Ascending aorta (tissue), 2 donors: ENCODE data around the gene BTBD7. TPM values are rescaled to one million over a fixed set of nuclear protein-coding genes. Genes with fewer than 3 reads are reported as not detected.

ENCODE experiments used
- DNase-seq, 2 donors: peaks; one replicate each; pipeline ENCODE4 v3.0.0-alpha.2; 2019; ENCODE audit warnings: low spot score in 2 of 2
- H3K27ac ChIP-seq, 2 donors: fragments of 200-600 bp; sonication (generic); one replicate each; pipeline ENCODE4 v1.5.1; 2016 to 2017; ENCODE audit warnings: mild to moderate bottlenecking in 1 of 2
- H3K27me3 ChIP-seq: fragments of 200-600 bp; sonication (generic); one replicate; pipeline ENCODE4 v1.5.1; 2017
- H3K36me3 ChIP-seq, 2 donors: fragments of 200-600 bp; sonication (generic); one replicate each; pipeline ENCODE4 v1.5.1; 2016
- H3K4me1 ChIP-seq, 2 donors: fragments of 200-600 bp; sonication (generic); one replicate each; pipeline ENCODE4 v1.5.1; 2016 to 2017; ENCODE audit warnings: mild to moderate bottlenecking in 1 of 2
- H3K4me3 ChIP-seq, 2 donors: fragments of 200-600 bp; sonication (generic); one replicate each; pipeline ENCODE4 v1.5.1; 2016 to 2017; ENCODE audit warnings: mild to moderate bottlenecking in 1 of 2
- H3K9me3 ChIP-seq, 2 donors: fragments of 200-600 bp; sonication (generic); one replicate each; pipeline ENCODE4 v1.5.1; 2016
- intact Hi-C: fragments of 100-400 bp; cut with DNase I; formaldehyde crosslinking; loops from one replicate; pipeline ENCODE4 v1.15.1; 2023
- total RNA-seq: library from RNA; depleted of rRNA; stranded (reverse); fragments of >200 nt; gene quantifications from one replicate; pipeline ENCODE4 v1.1.0, GENCODE V29; 2016
- TF ChIP-seq, protein P1 (sequence below), 3 experiments: fragments of 200-600 bp in 2 of 3; fragments of 450-650 bp in 1 of 3; sonication (generic) in 2 of 3; IDR thresholded peaks; one replicate each; pipeline ENCODE4 v1.5.1; 2016 to 2019; ENCODE audit warnings: antibody characterized with exemption in 3 of 3, mild to moderate bottlenecking in 1 of 3, moderate library complexity in 1 of 3

The BTBD7 gene
- total RNA-seq, 1 donor from 2014 or later: 17.2 TPM

DNA sequence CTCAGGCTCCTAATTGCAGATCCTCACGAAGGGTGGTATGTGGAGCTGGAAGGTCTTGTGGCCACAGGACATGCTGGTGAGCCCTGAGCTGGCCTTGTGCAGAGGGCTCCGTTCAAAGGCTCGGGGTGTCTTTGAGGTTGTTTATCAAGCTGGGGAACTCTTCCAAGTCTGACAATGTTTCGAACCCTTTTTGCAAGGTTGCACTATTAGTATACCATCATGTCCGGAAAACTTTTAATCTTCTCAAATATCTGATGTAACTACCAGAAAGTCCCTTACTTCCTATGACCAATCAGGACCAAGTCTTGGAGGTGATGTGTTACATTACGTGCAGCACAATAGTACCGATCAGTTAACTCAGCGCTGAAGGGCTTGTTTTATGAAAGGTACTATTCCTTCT lies 104.3 kb downstream of the BTBD7 start:
- TF ChIP-seq, protein P1, sequence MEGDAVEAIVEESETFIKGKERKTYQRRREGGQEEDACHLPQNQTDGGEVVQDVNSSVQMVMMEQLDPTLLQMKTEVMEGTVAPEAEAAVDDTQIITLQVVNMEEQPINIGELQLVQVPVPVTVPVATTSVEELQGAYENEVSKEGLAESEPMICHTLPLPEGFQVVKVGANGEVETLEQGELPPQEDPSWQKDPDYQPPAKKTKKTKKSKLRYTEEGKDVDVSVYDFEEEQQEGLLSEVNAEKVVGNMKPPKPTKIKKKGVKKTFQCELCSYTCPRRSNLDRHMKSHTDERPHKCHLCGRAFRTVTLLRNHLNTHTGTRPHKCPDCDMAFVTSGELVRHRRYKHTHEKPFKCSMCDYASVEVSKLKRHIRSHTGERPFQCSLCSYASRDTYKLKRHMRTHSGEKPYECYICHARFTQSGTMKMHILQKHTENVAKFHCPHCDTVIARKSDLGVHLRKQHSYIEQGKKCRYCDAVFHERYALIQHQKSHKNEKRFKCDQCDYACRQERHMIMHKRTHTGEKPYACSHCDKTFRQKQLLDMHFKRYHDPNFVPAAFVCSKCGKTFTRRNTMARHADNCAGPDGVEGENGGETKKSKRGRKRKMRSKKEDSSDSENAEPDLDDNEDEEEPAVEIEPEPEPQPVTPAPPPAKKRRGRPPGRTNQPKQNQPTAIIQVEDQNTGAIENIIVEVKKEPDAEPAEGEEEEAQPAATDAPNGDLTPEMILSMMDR (IDR thresholded peaks at IDR 0.05): no peak
- no peak overlapping the region for H3K4me3 ChIP-seq
- intact Hi-C loops: no loop called here
- H3K27me3 ChIP-seq: no peaks in the 10 kb centered on the region
- no peak overlapping the region for H3K27ac ChIP-seq
- DNase-seq: no peak
- H3K4me1 ChIP-seq: no peaks in the 10 kb centered on the region
- peaks cover 33 to 43% of the 10 kb centered on the region in 2 donors for H3K36me3 ChIP-seq
- H3K9me3 ChIP-seq: no peaks in the 10 kb centered on the region

DNA sequence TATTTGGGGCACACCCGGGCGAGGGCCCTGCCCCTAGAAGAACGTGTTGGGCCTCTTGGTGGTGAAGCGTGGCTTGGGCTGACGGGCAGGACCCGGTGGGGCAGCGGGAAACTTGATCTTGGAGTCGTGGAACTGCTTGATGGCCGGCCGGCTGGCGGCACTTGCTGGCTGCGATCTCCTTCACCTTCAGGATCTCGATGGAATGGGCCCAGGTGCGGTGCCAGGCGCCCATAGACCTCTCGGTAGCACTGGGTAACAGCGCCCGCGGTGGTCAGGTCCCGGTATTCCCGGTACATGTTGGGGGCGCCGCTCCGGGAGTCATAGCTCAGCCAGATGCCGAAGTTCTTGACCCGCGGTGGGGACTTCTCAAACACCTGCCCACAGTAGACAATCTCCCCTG lies 109.3 kb downstream of the BTBD7 start:
- H3K27ac ChIP-seq: no peak overlapping the region
- H3K4me3 ChIP-seq: no peak overlapping the region
- H3K4me1 ChIP-seq: no peaks in the 10 kb centered on the region
- DNase-seq: no peak
- H3K27me3 ChIP-seq: no peaks in the 10 kb centered on the region
- TF ChIP-seq, protein P1 (IDR thresholded peaks at IDR 0.05): no peak
- H3K36me3 ChIP-seq: peaks cover 69 to 89% of the 10 kb centered on the region in 2 donors
- no peaks in the 10 kb centered on the region for H3K9me3 ChIP-seq
- intact Hi-C loops: no loop called here

DNA sequence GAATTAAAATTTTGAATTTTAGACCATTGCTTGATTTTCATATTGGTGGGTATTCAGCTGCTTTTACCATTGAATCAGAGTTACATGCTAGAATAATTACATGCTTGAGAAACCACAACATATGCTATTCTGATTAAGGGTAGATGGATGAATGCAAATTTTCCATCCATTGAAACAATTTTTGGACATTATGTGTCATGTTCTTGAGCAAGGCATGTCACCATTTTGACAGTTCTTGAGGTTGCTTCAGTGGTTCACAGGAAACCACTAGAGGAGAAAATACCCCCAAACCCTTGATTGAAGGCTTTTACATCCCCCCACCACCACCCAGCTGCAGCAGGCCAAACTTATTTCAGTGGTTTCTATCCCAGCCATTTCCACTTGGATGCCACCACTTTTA lies 112.3 kb downstream of the BTBD7 start:
- no peaks in the 10 kb centered on the region for H3K4me1 ChIP-seq
- H3K36me3 ChIP-seq: peaks cover 72 to 90% of the 10 kb centered on the region in 2 donors
- H3K9me3 ChIP-seq: no peaks in the 10 kb centered on the region
- no peak for DNase-seq
- no peaks in the 10 kb centered on the region for H3K27me3 ChIP-seq
- no peak overlapping the region for H3K4me3 ChIP-seq
- TF ChIP-seq, protein P1 (IDR thresholded peaks at IDR 0.05): no peak
- intact Hi-C loops: no loop called here
- H3K27ac ChIP-seq: no peak overlapping the region

DNA sequence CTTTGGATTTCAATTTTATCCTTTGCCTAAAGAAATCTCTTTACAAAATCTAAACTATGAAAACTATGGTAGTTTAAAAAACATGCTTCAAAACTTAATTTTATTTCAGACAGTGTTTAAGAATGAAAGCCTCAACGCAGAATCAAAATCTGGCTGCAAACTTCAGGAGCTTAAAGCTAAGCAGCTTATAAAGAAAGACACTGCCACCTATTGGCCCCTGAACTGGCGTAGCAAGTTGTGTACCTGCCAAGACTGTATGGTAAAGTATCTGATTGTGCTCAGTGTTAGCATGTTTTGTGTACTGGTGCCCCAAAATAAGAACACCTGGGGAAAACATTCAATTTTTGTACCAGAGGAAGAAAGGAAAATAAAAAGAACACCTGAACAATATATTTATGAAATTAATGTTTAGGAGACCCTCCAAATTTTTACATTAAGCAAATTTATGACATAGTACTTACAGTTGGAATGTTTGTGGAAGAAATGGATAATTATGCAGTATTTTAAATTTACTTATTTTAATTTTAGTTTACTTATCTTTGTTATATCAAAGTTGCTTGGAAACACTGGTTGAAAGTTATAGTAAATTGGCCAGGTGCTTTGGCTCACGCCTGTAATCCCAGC lies 113.6 kb downstream of the BTBD7 start:
- H3K36me3 ChIP-seq: peaks cover 76 to 95% of the 10 kb centered on the region in 2 donors
- DNase-seq: no peak
- H3K27me3 ChIP-seq: no peaks in the 10 kb centered on the region
- intact Hi-C loops: no loop called here
- H3K9me3 ChIP-seq: no peaks in the 10 kb centered on the region
- no peaks in the 10 kb centered on the region for H3K4me1 ChIP-seq
- no peak overlapping the region for H3K4me3 ChIP-seq
- TF ChIP-seq, protein P1 (IDR thresholded peaks at IDR 0.05): peak in 2 of 3 experiments; percentile 18 to 29
- H3K27ac ChIP-seq: no peak overlapping the region

DNA sequence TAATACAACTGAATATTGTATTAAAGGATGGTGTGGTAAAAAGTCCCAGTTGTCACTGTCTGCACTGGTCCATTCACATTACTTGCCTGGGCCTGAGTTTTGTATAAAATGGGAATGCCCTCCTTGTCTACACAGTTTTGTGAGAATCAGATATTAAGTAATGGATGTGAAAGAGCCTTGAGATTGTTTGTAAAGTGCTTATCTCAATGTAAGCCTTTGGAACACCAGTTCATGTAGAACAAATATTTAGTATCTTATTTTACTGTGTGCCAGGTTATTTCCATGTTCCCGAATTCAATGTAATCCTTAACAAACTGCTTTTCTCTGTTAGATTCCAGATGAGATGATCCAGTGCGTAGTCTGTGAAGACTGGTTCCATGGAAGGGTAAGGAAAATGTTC lies 118.2 kb downstream of the BTBD7 start:
- Histone ChIP-seq H3K9me3 (no peaks in the 10 kb centered on the region), H3K4me1 (no peaks in the 10 kb centered on the region), H3K27ac (no peak overlapping the region), H3K27me3 (no peaks in the 10 kb centered on the region), H3K4me3 (no peak overlapping the region), H3K36me3 (peaks cover 64 to 80% of the 10 kb centered on the region in 2 donors)
- DNase-seq: no peak
- intact Hi-C loops: no loop called here
- TF ChIP-seq, protein P1 (IDR thresholded peaks at IDR 0.05): no peak

DNA sequence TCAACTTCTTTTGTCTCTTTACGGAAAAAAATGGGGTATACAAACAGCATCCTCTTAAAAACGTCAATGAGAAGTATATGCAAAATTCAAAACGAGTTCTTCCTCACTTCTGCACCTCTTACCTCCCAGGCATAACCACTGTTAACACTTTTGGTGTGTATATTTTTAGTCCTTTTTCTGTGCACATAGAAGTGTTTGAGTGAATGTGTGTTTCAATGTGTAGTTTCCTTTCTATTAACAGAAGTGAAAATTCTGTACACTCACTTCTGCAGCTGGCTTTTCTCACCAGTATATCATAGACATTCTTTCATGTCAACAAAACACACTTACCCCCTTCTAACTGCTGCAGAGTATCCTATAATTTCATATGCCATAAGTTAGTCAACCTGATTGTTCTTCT lies 120.4 kb downstream of the BTBD7 start:
- no peak for DNase-seq
- no peaks in the 10 kb centered on the region for H3K27me3 ChIP-seq
- H3K4me3 ChIP-seq: no peak overlapping the region
- no peaks in the 10 kb centered on the region for H3K9me3 ChIP-seq
- H3K27ac ChIP-seq: no peak overlapping the region
- TF ChIP-seq, protein P1 (IDR thresholded peaks at IDR 0.05): no peak
- H3K36me3 ChIP-seq: peaks cover 54 to 63% of the 10 kb centered on the region in 2 donors
- intact Hi-C loops: no loop called here
- peaks cover 3 to 5% of the 10 kb centered on the region in 2 donors for H3K4me1 ChIP-seq
